GM19043 (cell line): ENCODE data around the gene ADRM1.

Experiments
- ATAC-seq: cut with Tn5 transposase; IDR thresholded peaks from one replicate; pipeline ENCODE4 v1.9.1; 2021; ENCODE audit warnings: low read depth; ENCODE audit not compliant: unreplicated experiment

Gene ADRM1

DNA sequence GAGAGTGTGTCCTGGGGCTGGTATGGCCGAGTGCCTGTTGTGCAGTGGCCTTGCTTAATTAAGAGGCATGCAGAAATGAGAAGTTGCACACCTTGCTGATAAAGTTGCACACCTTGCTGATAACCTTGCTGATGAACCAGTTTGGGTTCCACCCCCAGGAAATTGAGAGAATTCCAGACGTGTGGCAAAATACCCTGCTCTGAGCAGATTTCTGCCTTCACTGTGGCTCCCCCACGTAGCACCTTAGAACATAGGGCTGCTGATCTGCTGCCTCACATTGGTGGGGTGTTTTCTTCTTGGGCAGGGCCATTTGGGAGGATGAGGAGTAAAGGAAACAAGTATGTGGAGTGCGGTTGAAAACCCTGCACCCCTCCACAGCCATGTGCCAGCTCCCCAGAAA is 22.5 kb upstream of the ADRM1 start:
- ATAC-seq: no peak

DNA sequence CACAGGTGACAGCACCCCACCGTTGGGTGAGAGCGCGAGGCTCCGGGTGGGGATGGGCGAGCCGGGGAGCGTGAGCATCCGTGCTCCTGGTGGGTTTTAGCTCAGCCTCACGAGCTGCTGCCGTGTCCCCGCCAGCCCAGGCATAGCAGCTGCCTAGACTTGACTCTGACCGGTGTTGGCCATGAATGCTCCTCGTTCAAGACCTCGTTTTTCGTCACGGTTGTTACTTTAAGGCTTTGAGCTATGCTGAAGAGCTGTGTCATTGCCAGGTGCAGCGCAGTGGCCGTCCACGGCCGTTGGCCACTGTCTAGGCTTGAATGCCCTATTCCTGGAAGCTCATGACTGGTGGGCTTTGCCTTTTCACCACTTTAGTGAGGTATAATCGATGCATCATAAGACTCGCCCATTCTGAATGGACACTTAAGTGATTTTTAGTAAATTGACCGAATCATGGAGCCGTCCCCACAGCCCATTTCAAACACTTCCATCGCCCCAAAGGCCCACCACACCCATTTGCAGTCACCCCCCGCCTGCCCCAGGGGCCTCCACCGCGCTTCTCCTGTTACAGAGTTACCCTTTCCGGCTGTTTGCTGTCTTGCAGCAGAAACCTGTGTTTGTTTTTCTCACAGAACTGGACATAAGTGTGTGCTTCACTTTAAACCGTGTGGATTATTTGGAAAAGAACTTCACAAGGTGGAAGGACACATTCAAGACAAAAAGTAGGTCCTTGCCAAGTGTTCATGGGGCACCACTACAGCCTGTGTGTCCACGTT is 21.4 kb upstream of the ADRM1 start:
- no peak for ATAC-seq

DNA sequence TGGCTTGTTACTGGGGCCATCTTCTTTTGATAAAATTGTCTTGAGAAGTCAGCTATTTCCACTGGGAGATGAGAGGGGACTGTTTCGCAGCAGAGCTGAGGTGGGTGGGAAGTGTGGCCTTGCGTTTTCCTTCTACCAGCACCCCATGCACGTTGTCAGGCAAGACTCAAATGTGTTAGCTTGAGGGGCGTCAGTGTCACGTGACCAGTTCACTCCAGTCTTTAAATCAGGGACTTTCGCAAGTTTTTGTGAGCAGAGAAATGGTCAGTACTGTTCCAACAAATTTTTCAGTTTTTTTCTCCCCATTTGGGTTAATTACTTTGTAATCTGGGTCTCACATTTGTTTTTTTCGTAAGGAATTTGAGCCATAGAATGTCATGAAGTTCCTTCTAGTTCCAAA is 20.7 kb upstream of the ADRM1 start:
- no peak for ATAC-seq

DNA sequence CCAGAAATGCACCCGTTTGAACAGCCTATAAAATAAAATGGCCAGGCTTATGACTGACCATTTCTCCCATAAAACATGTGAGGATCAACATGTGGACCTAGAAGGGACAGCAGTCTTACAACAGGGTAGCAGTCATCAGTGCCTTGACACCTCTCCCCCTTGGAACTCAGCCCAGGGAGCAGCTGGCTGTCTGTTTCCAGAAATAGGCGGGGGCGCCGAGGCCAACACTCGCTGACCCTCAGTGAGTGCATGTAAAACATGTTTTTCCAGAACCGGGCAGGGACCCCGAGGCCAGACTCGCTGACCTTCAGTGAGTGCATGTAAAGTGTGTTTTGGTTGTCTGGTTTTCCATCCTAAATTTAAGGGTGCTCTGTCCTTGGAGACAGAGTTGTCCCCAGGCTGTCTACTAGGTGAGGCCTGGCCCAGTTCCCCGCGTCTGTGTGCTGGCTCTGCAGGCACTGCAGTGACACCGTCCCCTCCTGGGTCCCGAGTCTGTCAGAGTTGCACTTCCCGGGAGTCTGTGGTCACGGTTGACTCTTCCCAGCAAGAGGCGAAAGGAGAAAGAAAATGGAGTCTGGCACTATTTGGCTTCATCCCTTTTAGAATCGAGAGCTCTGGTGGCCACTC is 19.8 kb upstream of the ADRM1 start:
- ATAC-seq: no peak

DNA sequence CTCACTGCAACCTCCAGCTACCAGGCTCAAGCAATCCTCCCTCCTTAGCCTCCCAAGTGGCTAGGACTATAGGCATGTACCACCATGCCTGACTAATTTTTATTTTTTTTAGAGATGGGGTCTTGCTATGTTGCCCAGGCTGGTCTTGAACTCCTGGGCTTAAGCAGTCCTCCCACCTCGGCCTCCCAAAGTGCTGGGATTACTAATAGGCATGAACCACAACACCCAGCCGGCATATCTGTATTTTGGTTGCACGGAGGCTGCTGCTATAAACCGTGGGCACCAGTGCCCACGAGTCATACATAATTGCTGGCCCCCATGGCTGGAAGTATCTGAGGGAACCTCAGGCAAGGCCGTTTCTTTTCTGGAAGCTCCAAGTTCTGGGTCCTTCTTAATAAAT is 18.3 kb upstream of the ADRM1 start:
- no peak for ATAC-seq

DNA sequence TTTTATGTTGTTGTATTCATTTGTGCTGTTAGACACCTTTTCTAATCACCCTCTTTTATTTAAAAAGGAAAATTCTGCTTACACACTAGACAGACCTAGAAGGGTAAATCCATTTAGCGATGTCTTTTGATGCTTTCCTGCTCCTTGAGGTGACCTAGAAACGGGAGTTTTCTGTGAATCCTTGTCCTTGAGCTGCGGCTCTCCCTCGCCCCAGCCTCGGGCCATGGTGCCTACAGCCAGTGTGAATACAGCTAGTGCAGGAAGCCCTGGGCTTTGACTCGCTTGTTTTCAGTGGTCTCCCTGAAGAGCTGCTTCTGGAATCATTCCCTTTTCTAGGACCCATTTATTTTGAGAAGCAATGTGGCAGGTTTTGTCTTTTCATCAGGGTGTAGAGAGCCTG is 17.6 kb upstream of the ADRM1 start:
- ATAC-seq: no peak

DNA sequence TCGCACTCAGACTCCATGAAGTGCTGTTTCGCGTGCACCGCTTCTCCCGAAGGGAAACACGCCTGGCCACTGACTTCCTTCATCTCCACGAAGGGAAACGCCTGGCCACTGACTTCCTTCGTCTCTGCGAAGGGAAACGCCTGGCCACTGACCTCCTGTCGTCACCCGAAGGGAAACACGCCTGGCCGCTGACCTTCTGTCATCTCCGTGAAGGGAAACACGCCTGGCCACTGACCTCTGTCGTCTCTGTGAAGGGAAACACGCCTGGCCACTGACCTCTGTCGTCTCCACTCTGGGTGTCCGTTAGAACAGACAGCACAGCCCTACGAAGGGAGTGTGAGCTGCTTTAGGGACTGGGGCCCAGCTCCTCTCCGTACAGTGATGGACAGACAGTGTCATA is 17.1 kb upstream of the ADRM1 start:
- ATAC-seq: no peak

DNA sequence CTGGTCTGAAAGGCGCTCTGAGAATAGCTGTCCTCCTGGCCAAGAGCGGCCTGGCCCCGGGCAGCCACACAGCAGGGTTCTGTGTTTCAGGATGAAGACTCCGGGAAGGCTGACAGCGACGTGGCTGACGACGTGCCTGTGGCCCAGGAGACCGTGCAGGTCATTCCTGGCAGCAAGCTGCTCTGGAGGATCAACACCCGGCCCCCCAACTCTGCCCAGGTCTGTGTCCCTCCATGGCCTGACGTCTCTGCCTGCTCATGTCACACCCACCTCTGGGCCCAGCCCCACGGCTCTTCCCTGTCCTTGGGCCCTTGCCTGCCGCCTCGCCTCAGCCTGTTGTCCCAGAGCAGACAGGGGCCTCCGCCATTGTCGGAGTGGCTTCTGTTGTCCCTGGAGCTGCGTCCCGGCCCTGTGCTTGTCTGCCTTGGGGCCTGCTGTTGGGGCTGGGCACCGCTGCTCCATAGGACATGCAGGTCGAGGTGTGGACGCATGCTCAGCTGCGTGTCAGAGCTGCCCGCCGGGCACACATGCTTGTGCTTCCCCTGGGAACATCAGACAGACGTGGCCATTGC is 16.2 kb upstream of the ADRM1 start:
- no peak for ATAC-seq

DNA sequence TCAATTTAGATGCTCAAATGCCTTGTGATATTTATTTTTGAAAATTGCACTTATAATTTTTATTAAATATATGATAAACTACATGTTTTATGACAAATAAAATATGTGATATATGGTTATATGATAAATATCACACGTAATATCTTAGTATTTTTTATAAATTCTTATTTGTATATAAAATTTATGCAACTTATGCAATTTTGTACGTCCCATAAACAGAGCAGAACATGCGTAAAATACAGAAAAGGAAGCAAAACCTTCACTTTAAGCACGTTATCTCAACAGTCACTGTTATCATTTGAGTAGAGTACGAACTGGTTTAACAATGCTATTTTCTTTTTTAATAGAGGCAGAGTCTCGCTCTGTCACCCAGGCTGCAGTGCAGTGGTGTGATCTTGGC is 15.7 kb upstream of the ADRM1 start:
- ATAC-seq: no peak

DNA sequence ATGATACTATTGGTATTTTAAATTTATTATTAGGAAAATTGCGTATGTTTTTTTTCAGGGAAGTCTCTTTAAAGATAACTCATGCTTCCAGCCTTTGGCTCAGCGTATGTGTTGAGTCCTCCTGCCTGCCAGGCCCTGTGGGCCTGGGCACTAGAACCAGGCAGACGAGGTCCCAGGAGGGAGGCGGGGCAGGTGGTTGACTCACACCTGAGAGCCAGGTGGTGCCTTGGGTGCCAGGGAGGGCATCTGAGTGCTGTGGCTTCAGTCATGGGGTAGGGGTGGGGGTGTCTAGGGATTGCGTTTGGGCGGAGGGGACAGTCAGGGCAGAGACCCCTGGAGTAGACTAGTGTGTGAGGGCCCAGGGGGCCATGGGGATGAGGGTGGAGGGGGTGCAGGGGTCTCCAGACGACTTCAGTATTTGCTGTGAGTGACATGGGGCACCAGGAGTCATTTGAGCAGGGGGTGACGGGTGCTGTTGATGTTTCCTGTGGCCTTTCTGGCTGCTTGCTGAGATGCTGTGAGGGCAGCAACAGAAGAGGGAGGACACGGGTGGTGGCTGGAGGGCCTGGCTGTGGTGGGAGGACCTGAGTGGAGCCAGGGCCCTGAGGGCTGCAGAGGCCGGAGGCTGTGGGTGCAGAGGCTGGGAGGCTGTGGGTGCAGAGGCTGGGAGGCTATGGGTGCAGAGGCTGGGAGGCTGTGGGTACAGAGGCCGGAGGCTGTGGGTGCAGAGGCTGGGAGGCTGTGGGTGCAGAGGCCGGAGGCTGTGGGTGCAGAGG is 14.8 kb upstream of the ADRM1 start:
- no peak for ATAC-seq

DNA sequence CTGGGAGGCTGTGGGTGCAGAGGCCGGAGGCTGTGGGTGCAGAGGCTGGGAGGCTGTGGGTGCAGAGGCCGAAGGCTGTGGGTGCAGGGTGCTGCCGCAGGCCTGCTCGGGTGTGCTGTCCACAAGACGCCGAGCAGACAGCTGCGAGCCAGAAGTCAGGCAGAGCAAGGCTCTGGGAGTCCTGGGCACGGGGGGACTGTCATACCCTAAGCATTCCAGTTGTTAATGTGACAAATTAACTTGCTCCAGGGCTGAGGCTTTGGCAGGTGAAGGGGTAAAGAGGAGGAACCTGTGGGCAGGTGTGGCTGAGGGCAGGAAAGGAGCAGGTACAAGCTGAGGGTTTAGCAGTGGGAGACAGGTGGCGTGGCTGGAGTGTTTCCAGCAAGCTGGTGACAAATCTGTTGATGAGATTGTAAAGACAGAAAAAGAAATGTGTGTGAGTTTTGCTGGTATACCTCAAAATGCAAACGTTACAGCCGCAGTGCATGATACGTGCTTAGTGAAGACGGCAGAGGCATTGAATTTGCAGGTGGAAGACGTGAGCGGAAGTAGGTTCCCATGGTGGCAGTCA is 14.2 kb upstream of the ADRM1 start:
- ATAC-seq: no peak

DNA sequence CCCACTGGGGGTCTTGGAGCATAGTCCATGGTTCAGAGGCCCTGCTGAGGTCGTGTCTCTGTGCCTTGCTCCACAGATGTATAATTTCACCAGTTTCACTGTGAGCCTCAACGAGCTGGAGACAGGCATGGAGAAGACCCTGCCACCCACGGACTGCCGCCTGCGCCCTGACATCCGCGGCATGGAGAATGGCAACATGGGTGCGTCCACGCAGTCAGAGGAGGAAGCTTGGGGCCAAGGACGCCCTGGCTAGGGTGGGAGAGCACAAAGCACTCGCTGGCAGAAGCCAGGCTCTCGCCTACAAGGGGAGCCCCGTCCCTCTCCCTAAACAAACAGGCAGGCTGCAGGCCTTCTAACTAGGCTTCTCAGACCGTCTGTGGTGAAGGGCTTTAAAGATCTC is 13.7 kb upstream of the ADRM1 start:
- no peak for ATAC-seq

DNA sequence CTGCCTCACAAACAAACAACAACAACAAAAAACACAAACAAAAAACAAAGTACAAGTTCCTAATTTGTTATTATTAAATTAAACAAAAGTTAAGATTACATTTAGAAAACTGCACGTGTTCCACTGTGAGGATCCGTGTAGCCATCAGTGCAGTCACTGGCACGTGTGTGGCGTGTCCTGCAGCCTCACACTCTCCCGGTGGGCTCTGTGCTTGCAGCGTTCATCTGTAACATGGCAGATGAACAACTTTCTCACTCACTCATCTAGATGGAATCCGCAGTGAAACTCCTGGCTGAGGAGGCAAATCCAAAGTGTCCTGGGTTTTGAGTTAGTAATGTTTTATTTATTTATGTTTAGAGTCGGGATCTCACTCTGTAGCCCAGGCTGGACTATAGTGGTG is 12.9 kb upstream of the ADRM1 start:
- no peak for ATAC-seq

DNA sequence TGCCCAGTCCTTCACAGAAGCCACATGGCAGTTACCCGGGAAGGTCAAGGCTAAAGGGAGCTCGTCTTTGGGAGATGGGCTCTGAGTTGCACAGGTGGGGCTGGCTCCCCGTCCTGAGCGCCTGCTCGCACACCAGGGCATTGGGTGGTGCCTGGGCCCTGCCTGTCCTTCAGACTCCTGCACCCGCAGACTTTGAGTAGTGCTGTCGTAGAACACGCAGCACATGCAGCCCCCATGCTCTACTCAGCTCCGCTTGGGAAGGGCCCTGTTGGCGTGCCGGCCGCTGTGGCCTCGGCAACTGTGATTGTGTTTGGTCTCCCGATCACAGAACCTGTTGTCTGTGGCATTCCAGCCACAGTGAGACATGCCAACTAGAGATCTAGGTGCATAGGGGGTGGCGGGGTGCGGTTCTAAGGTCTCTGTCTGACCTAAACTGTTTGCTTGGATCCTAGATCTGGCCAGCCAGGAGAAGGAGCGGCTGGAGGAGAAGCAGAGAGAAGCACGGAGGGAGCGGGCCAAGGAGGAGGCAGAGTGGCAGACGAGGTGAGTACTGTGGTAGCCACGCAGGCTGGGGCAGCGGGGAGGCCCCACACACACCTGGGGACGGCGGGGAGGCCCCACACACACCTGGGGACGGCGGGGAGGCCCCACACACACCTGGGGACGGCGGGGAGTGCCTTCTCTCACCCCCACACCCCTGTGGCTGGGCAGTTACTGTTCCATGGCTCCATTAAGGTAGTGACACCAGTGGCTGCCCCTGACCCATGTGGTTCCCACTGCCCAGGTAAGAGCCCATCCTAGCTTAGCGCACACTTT is 11.3 kb upstream of the ADRM1 start:
- ATAC-seq: no peak

DNA sequence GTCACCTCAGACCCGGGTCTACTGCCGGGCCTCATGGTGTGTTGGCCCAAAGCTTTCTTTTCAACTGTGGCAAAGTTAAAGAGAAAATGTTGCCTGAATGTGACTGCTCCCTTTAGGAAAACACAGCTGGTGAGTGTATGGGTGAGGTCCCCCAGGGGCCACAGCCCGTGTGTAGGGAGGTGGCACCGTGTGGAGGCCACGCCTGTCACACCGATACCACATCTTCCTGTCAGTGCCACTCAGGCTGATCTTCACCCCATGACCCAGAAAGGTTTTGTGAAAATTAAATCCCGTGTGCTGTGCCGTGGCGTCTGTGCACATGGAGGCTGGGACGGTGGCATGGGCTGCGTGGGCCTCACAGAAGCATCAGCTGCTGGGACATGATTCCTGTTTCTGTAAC is 10.7 kb upstream of the ADRM1 start:
- ATAC-seq: no peak

DNA sequence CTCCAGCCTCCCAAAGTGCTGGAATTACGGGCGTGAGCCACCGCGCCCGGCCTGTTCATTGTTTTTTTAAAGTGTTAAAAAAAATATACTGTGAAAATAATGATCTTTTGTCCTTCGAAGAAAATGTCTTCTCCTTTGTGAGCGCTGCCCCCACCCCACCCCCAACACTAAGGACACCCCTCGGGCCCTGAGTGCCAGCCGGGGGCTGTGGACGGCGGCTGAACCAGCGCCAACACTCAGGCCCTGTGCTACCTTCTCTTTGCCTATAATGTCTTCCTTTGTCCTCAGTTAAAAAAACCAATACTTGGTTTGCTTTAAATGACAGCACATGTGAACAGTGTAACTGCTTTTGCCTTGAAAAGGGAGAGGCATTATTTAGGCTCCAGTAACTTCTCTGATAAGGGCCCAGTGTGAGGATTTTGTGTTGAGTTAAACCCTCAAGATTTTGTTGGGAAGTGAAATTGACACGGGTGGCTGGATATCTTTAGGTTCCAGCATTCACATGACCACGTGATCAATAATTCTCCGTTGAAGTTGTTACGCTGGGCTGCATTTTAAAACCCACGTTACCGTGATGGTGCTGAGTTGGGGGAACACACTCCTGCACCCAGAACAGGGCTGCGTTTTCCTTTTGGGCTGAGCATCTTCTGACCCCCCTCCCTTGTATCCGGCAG is 9.5 kb upstream of the ADRM1 start:
- no peak for ATAC-seq

DNA sequence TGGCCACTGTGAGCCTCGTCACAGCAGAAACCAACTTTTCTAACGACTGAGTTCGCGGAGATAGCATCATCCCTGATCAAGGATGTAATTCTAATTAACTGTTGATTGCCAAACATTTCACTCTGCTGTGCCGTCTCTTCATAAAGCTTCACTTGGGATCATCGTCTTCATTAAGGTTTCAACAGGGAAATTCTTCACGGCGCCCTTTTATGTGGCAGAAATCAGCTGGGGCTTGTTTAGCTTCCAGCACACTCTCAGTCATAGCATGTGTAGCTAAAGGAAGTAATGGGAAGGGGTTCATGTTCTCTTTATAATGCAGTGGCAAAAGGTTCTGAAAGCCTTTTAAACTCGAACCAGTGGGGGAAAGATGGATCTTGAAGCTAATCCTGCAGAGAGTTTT is 8.9 kb upstream of the ADRM1 start:
- no peak for ATAC-seq

DNA sequence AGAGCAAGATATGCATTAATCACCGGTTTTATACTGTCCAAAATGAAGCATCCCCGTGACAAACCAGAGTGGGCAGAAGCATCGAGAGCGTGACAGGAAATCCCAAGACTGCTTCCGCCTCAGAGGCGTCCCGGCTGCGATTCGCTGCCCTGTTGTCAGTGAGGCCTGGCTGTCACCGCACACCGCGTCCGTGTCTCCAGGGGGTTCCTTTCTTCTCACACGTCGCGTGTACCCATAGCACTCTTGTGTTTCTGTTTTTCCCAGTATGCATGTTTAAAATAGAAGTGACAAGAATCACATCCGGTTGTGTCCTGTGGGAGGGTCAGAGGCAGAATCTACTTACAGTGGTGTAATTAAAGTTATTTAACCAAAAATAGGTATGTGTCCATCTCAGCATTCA is 8.3 kb upstream of the ADRM1 start:
- ATAC-seq: no peak

DNA sequence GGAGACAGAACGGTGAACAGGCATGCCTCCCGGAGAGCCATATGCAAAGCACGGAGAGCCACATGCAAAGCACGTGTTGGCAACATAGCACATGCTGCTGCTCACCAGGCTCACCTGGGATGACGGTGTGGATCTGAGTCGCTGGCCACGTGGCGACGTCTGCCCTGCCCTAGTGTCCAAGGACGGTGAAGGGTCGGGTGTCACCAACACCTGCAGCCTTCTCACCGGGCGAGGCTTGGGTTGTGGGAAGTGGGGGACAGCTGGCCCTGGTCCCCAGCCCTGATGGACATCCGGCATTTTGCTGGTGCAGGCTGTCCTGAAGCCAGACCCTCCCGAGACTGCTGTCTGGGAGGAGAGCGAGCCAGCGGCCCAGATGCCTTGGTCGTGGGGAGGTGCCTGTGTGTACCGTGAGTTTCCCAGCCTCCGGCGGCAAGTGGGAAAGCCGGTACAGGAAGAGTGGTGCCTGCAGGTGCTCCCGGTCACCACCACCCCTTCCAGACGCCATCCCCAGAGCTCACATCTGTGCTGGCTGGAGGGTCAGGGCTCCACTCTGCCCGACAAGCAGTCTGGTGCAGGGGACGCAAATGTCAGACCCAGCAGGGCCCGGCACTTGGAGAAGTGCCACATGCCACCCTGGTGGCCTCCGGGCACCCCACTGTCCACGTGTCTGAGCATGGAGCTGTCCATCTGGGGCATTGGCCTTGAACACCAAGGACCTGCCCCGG is 5.9 kb upstream of the ADRM1 start:
- ATAC-seq: no peak
